Breast epithelium (tissue), 3 donors: ENCODE results near the gene YOD1.

Experiments
- CTCF ChIP-seq, 3 donors: fragments of 450-650 bp; IDR thresholded peaks; one replicate each; pipeline ENCODE4 v1.5.1; 2016 to 2017; ENCODE audit warnings: antibody characterized with exemption in 3 of 3, mild to moderate bottlenecking in 3 of 3, moderate library complexity in 3 of 3
- POLR2A ChIP-seq: fragments of 450-650 bp; IDR thresholded peaks from one replicate; pipeline ENCODE4 v1.6.1; 2016; ENCODE audit warnings: antibody characterized with exemption, mild to moderate bottlenecking, moderate library complexity

- TF ChIP-seq POLR2A (no peak), CTCF (IDR thresholded peaks at IDR 0.05) (no peak)
These were observed 26.5 kb downstream of the YOD1 start for GRCh38 chr1:207024202-207025145.
